Activated effector memory CD4-positive, alpha-beta T cell treated with anti-CD3 and anti-CD28 coated beads, Interleukin-2, amount 50 U/mL, for 16 hours (primary cell): ENCODE results near the gene APP.
"Not testable (repeated sequence)": the region's sequence is repeated elsewhere in the genome, so short reads cannot be mapped to it uniquely, and the experiment has no call there.

Experiments used
- DNase-seq: peaks from one replicate; pipeline ENCODE4 v3.0.0-alpha.2; 2020

The APP gene

GRCh38 chr21:26057477-26058170, 112.9 kb downstream of the APP start:
- DNase-seq: no peak

DNA sequence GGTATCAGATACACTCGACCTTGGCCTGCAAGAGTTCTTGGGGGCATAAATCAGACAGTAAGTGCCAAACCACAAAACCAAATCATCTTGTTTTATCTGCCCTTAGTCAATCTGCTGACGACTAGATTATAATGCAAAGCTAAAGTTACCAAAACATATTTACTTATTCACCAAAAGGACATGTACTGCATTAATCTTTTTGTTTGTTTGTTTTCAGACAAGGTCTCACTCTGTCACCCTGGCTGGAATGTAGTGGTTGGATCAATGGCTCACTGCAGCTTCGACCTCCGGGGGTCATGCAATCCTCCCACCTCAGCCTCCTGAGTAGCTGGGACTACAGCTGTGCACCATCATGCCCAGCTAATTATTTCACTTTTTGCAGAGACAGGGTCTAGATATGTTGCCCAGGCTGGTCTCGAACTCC, 114.7 kb downstream of the APP start:
- no peak for DNase-seq

- no peak for DNase-seq
These were observed 115.6 kb downstream of the APP start for GRCh38 chr21:26055010-26055409.

- no peak for DNase-seq
These were observed 118.5 kb downstream of the APP start for GRCh38 chr21:26052057-26052456.

DNA sequence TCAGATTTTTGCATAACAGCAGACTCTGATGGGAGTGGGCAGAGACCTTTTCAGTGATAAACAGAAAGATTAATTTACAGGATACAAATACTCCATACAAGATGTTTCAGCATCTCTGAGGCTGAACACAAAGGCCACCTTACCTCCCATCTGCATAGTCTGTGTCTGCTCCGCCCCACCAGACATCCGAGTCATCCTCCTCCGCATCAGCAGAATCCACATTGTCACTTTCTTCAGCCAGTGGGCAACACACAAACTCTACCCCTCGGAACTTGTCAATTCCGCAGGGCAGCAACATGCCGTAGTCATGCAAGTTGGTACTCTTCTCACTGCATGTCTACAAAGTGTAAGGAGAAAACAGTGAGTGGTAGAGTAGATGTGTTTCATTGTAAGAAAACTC, 119.7 kb downstream of the APP start:
- no peak for DNase-seq

DNA sequence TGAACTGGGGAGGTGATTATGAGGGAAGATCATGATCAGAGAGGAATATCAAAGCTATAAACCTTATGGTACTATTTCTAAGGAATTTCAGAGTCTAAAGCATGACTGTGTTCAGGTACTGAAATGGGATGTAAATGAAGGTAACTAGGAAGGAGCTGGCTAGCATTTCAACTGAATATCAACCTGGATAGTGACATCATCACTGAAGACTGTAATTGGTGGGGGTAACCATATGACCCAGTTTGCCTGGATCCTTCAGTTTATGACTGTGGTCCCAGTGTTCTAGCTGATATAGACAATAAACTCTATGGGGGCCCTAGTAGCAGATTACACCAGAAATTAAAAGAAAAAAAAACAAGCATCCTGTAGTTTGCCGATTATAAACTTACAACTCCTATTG, 120.8 kb downstream of the APP start:
- no peak for DNase-seq

- DNase-seq: no peak
These were observed 123.1 kb downstream of the APP start for GRCh38 chr21:26047279-26047967.

- DNase-seq: no peak
These were observed 126.7 kb downstream of the APP start for GRCh38 chr21:26043891-26044290.

DNA sequence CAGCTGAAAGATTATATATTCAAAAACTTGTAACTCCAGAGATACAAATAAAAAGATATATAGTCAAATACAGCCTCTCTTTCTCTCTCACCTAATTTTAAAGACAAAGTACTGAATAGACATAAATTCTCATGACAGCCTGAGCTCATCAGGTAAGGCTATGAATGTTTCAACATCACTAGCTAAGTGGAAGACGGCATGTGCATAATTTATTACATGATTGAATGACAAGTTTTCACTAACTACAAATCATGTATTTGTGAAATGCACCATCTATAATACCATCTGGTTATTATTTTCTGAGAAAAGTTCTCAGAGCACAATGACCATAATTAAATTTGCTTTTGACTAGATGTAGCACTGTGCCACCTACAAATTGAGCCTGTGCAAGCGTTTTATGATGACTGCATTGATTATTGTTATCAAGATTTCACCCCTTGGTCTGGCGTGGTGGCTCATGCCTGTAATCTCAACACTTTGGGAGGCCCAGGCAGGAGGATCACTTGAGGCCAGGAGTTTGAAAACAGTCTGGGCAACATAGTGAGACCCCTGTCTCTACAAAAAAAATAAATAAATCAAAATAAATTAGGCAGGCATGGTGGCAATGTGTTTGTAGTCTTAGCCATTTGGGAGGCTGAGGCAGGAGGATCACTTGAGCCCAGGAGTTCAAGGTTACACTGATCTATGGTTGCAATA, 128.2 kb downstream of the APP start:
- no peak for DNase-seq

DNA sequence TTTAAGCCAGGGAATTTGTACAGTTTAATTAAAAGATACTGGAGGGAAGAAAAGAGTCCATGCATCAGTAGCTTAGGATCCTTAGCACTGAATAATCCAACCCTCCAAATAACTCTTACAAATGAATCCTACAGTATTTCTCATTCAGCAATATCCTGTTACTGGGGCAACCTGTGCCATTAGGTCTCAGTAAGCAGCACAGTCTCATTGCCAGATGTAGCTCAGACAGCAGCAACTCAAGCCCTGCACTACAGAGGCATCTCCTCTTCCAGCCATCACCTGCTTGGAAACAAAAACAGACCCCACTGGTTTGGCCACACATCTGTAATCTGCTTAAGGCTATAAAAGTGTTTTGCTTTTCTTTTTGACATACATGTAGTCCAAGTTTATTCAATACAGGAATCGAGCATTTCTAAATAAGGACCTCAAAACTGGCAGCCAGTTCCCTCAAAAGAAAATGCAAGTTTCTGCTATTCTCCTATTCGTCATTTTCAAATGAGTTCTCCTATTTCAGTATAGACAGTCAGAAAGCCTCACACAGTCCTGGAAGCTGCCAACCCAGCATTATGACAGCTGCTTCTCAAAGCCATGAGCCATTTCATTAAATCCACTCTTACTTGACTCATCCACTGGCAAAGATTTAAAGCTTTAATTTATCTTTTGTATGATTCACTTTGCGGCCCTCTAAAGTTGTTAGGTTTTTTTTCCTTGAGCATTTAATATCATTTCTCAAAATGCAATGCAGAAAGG, 129.0 kb downstream of the APP start:
- DNase-seq: no peak

GRCh38 chr21:26036916-26037315, 133.7 kb downstream of the APP start:
- DNase-seq: no peak

DNA sequence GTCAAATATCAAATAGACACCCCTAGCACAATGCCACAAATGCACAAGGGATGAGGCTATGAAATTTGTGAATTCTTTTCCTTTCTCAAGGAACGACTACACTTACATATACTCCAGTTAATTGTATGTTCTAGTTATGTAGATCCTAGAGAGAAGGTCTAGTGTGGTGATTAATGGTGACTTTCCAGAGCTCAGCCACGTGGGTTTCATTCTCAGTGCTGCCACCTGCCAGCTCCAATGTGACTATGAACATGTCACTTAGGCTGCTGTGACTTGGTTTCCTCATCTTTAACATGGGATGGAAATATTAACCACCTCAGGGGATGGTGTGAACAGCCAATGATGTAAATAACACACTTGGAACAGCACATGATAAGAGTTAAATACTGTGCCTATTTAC, 138.3 kb downstream of the APP start:
- no peak for DNase-seq

GRCh38 chr21:26028183-26028582, 142.4 kb downstream of the APP start:
- DNase-seq: no peak

- no peak for DNase-seq
These were observed 142.9 kb downstream of the APP start for GRCh38 chr21:26027696-26028095.

DNA sequence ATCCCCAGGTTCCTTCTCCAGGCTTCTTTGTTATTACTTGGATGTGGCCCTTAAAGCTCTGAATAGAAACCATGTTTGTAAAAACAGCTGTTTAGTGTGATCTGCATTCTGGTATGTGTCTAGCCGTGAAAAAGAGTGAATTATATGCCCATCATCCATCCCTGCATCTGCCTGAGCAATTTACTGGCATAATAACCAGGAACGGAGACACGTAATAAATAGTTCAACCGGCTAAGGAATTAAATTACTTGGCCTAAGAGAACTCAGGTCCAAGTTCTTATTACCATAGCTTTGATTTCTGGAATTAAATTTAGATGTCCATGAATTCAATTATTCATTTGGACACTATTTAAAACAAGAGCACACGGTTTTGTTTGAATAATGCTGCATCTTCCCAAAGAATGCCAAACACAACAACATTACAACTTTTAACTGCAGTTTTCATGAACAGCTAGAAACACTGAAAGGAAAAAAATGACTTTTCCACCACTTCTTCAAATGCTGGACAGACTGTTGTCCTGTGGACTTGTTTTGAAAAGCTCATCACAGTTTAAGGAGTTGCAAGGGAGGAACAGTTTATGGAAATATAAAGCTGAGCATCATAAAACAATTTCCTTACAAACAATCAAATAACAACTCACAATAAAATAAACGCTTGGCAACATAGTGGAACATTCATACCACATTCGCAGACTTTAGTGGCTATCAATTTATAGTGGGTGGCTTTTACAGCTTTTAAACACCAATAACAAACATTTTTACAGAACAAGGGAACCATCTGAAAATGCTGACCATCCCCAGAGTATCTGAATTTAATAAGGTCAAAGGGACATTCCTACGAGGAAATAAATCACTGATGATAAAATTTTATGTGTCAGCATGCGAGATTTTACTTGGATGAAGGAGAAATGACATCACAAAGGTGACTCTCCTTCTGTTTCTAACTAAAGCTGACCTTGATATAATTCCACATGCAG, 144.7 kb downstream of the APP start:
- DNase-seq: no peak

- DNase-seq: not testable (repeated sequence)
These were observed 147.2 kb downstream of the APP start for GRCh38 chr21:26023406-26023805.

- not testable (repeated sequence) for DNase-seq
These were observed 147.8 kb downstream of the APP start for GRCh38 chr21:26022598-26023337.

DNA sequence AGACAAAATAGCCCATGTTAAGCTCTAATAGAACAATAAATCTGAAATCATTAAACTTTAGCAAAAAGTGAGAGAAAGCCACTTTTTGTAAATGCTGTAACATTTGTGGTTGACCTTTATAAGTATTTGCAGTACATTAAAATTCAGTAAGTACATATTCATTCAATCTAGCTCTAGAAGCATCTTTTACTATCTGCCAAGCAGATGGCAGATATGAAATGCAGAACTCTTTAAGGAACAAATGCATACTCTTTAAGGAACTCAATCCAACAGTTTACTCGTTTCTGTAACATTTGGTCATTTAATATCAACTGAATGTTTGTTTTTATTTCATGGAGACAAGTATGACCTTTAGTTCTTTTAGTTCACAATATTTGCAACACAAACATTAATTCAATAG, 150.1 kb downstream of the APP start:
- DNase-seq: no peak

DNA sequence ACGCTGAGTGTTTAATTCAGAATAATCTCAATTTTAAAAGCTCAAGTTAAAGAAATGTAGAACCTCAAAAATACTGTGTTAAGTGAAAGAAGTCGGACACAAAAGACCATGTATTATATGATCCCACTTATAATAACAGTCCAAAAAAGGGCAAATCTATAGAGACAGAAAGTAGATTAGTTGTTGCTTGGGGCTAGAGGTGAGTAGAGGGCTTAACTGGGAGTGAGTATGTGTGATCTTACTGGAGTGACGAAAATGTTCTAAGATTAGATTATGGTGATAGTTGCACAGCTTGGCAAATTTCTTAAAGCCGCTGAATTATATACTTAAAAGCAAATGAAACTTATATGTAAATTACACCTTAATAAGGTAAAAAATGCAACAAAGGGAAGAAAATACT, 150.5 kb downstream of the APP start:
- no peak for DNase-seq

- no peak for DNase-seq
These were observed 151.3 kb downstream of the APP start for GRCh38 chr21:26019236-26019635.

DNA sequence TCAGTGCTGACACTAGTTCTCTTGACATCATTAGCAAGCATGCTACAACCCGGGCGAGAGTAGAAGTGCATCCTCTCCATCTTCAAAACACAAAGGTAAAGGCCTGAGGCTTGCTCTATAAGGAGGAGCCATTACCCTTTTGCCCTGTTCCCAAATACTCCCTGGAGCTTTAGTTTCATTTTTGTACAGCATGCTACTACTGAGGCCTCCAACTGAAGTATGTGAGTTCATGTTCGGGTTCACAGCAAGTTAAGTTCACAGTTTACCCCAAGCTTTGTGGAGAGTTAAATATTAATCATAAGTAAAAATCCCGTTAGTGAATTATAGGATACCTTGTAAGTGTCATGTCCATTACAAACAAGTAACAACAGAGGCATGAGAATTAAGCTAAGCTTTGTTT, 156.6 kb downstream of the APP start:
- no peak for DNase-seq
